ENCODE data around the gene CSNK2A3.

Gene CSNK2A3

GRCh38 chr11:11390068-11390771, 37.2 kb upstream of the CSNK2A3 start:
- Histone ChIP-seq H3K4me1 (ENCODE audit: control insufficient read depth, insufficient read depth, low read length) (peaks cover 5% of the 10 kb centered on the region), H3K9me3 (ENCODE audit: control insufficient read depth, insufficient read depth, low read length) (no peaks in the 10 kb centered on the region), H3K9ac (ENCODE audit: low read depth, low read length) (no peak overlapping the region), H3K4me3 (ENCODE audit: low read depth, low read length) (no peak overlapping the region), H3K27me3 (ENCODE audit: control insufficient read depth, insufficient read depth, low read length) (no peaks in the 10 kb centered on the region), H3K36me3 (ENCODE audit: control insufficient read depth, insufficient read depth, low read length) (no peaks in the 10 kb centered on the region)

- Histone ChIP-seq H3K9me3 (ENCODE audit: control insufficient read depth, insufficient read depth, low read length) (no peaks in the 10 kb centered on the region), H3K27me3 (ENCODE audit: control insufficient read depth, insufficient read depth, low read length) (no peaks in the 10 kb centered on the region), H3K9ac (ENCODE audit: low read depth, low read length) (no peak overlapping the region), H3K36me3 (ENCODE audit: control insufficient read depth, insufficient read depth, low read length) (no peaks in the 10 kb centered on the region), H3K4me1 (ENCODE audit: control insufficient read depth, insufficient read depth, low read length) (peaks cover 5% of the 10 kb centered on the region), H3K4me3 (ENCODE audit: low read depth, low read length) (no peak overlapping the region)
Observed at GRCh38 chr11:11389238-11389637, 36.2 kb upstream of the CSNK2A3 start.

GRCh38 chr11:11387622-11388305, 34.7 kb upstream of the CSNK2A3 start:
- Histone ChIP-seq H3K9me3 (ENCODE audit: control insufficient read depth, insufficient read depth, low read length) (no peaks in the 10 kb centered on the region), H3K9ac (ENCODE audit: low read depth, low read length) (no peak overlapping the region), H3K4me3 (ENCODE audit: low read depth, low read length) (no peak overlapping the region), H3K27me3 (ENCODE audit: control insufficient read depth, insufficient read depth, low read length) (no peaks in the 10 kb centered on the region), H3K36me3 (ENCODE audit: control insufficient read depth, insufficient read depth, low read length) (no peaks in the 10 kb centered on the region), H3K4me1 (ENCODE audit: control insufficient read depth, insufficient read depth, low read length) (peaks cover 5% of the 10 kb centered on the region)

- Histone ChIP-seq H3K4me3 (ENCODE audit: low read depth, low read length) (no peak overlapping the region), H3K4me1 (ENCODE audit: control insufficient read depth, insufficient read depth, low read length) (peaks cover 5% of the 10 kb centered on the region), H3K27me3 (ENCODE audit: control insufficient read depth, insufficient read depth, low read length) (no peaks in the 10 kb centered on the region), H3K9ac (ENCODE audit: low read depth, low read length) (no peak overlapping the region), H3K36me3 (ENCODE audit: control insufficient read depth, insufficient read depth, low read length) (no peaks in the 10 kb centered on the region), H3K9me3 (ENCODE audit: control insufficient read depth, insufficient read depth, low read length) (no peaks in the 10 kb centered on the region)
Observed at GRCh38 chr11:11387207-11387606, 34.2 kb upstream of the CSNK2A3 start.

- Histone ChIP-seq H3K4me1 (ENCODE audit: control insufficient read depth, insufficient read depth, low read length) (peaks cover 5% of the 10 kb centered on the region), H3K9ac (ENCODE audit: low read depth, low read length) (no peak overlapping the region), H3K9me3 (ENCODE audit: control insufficient read depth, insufficient read depth, low read length) (no peaks in the 10 kb centered on the region), H3K4me3 (ENCODE audit: low read depth, low read length) (no peak overlapping the region), H3K27me3 (ENCODE audit: control insufficient read depth, insufficient read depth, low read length) (no peaks in the 10 kb centered on the region), H3K36me3 (ENCODE audit: control insufficient read depth, insufficient read depth, low read length) (no peaks in the 10 kb centered on the region)
Observed at GRCh38 chr11:11384829-11385228, 31.8 kb upstream of the CSNK2A3 start.

GRCh38 chr11:11383995-11384394, 30.9 kb upstream of the CSNK2A3 start:
- Histone ChIP-seq H3K9me3 (ENCODE audit: control insufficient read depth, insufficient read depth, low read length) (no peaks in the 10 kb centered on the region), H3K9ac (ENCODE audit: low read depth, low read length) (no peak overlapping the region), H3K27me3 (ENCODE audit: control insufficient read depth, insufficient read depth, low read length) (no peaks in the 10 kb centered on the region), H3K4me1 (ENCODE audit: control insufficient read depth, insufficient read depth, low read length) (peaks cover 5% of the 10 kb centered on the region), H3K36me3 (ENCODE audit: control insufficient read depth, insufficient read depth, low read length) (no peaks in the 10 kb centered on the region), H3K4me3 (ENCODE audit: low read depth, low read length) (no peak overlapping the region)

- no peak overlapping the region for H3K4me3 ChIP-seq (ENCODE audit: low read depth, low read length)
- no peaks in the 10 kb centered on the region for H3K36me3 ChIP-seq (ENCODE audit: control insufficient read depth, insufficient read depth, low read length)
- H3K9ac ChIP-seq (ENCODE audit: low read depth, low read length) = no peak overlapping the region
- no peaks in the 10 kb centered on the region for H3K27me3 ChIP-seq (ENCODE audit: control insufficient read depth, insufficient read depth, low read length)
- peaks cover 4% of the 10 kb centered on the region for H3K4me1 ChIP-seq (ENCODE audit: control insufficient read depth, insufficient read depth, low read length)
- H3K9me3 ChIP-seq (ENCODE audit: control insufficient read depth, insufficient read depth, low read length) = no peaks in the 10 kb centered on the region
Observed at GRCh38 chr11:11382858-11383532, 29.9 kb upstream of the CSNK2A3 start.

- no peaks in the 10 kb centered on the region for H3K9me3 ChIP-seq (ENCODE audit: control insufficient read depth, insufficient read depth, low read length)
- no peaks in the 10 kb centered on the region for H3K36me3 ChIP-seq (ENCODE audit: control insufficient read depth, insufficient read depth, low read length)
- H3K4me3 ChIP-seq (ENCODE audit: low read depth, low read length) = no peak overlapping the region
- no peaks in the 10 kb centered on the region for H3K27me3 ChIP-seq (ENCODE audit: control insufficient read depth, insufficient read depth, low read length)
- no peak overlapping the region for H3K9ac ChIP-seq (ENCODE audit: low read depth, low read length)
- no peaks in the 10 kb centered on the region for H3K4me1 ChIP-seq (ENCODE audit: control insufficient read depth, insufficient read depth, low read length)
Observed at GRCh38 chr11:11381471-11382105, 28.5 kb upstream of the CSNK2A3 start.

GRCh38 chr11:11380883-11381282, 27.8 kb upstream of the CSNK2A3 start:
- no peaks in the 10 kb centered on the region for H3K9me3 ChIP-seq (ENCODE audit: control insufficient read depth, insufficient read depth, low read length)

GRCh38 chr11:11380340-11380739, 27.3 kb upstream of the CSNK2A3 start:
- Histone ChIP-seq H3K36me3 (ENCODE audit: control insufficient read depth, insufficient read depth, low read length) (no peaks in the 10 kb centered on the region), H3K4me1 (ENCODE audit: control insufficient read depth, insufficient read depth, low read length) (no peaks in the 10 kb centered on the region), H3K9ac (ENCODE audit: low read depth, low read length) (no peak overlapping the region), H3K4me3 (ENCODE audit: low read depth, low read length) (no peak overlapping the region), H3K9me3 (ENCODE audit: control insufficient read depth, insufficient read depth, low read length) (no peaks in the 10 kb centered on the region), H3K27me3 (ENCODE audit: control insufficient read depth, insufficient read depth, low read length) (no peaks in the 10 kb centered on the region)

More at GRCh38 chr11:11380883-11381282, 27.8 kb upstream of the CSNK2A3 start:
- H3K27me3 ChIP-seq (ENCODE audit: control insufficient read depth, insufficient read depth, low read length) = no peaks in the 10 kb centered on the region
- H3K4me1 ChIP-seq (ENCODE audit: control insufficient read depth, insufficient read depth, low read length) = no peaks in the 10 kb centered on the region
- H3K9ac ChIP-seq (ENCODE audit: low read depth, low read length) = no peak overlapping the region
- no peaks in the 10 kb centered on the region for H3K36me3 ChIP-seq (ENCODE audit: control insufficient read depth, insufficient read depth, low read length)
- H3K4me3 ChIP-seq (ENCODE audit: low read depth, low read length) = no peak overlapping the region

GRCh38 chr11:11379661-11380060, 26.6 kb upstream of the CSNK2A3 start:
- H3K4me3 ChIP-seq (ENCODE audit: low read depth, low read length) = no peak overlapping the region
- no peak overlapping the region for H3K9ac ChIP-seq (ENCODE audit: low read depth, low read length)
- no peaks in the 10 kb centered on the region for H3K4me1 ChIP-seq (ENCODE audit: control insufficient read depth, insufficient read depth, low read length)
- H3K27me3 ChIP-seq (ENCODE audit: control insufficient read depth, insufficient read depth, low read length) = no peaks in the 10 kb centered on the region
- H3K9me3 ChIP-seq (ENCODE audit: control insufficient read depth, insufficient read depth, low read length) = no peaks in the 10 kb centered on the region
- H3K36me3 ChIP-seq (ENCODE audit: control insufficient read depth, insufficient read depth, low read length) = no peaks in the 10 kb centered on the region
